Activated naive CD8-positive, alpha-beta T cell treated with anti-CD3 and anti-CD28 coated beads, Interleukin-2, amount 50 U/mL, for 24 hours (primary cell): ENCODE results near the gene IL6R.

Experiments used
- ATAC-seq: fragments of 150-1000 bp; cut with Tn5 transposase; one replicate; pipeline ENCODE4 v1.10.0; 2021
- DNase-seq: peaks from one replicate; pipeline ENCODE4 v3.0.0; 2021
- H3K27ac Mint-ChIP-seq: one replicate; pipeline ENCODE4 v1.8.0; 2021; ENCODE audit warnings: mild to moderate bottlenecking, mixed read lengths
- H3K27me3 Mint-ChIP-seq: one replicate; pipeline ENCODE4 v1.8.0; 2021; ENCODE audit warnings: mixed read lengths
- H3K36me3 Mint-ChIP-seq: one replicate; pipeline ENCODE4 v1.8.0; 2021; ENCODE audit warnings: low read depth, mixed read lengths
- H3K4me1 Mint-ChIP-seq: one replicate; pipeline ENCODE4 v1.8.0; 2021; ENCODE audit warnings: mixed read lengths
- H3K4me3 Mint-ChIP-seq: one replicate; pipeline ENCODE4 v1.8.0; 2021; ENCODE audit warnings: mild to moderate bottlenecking, moderate library complexity, mixed read lengths
- H3K9me3 Mint-ChIP-seq: one replicate; pipeline ENCODE4 v1.8.0; 2021; ENCODE audit warnings: mixed read lengths

IL6R gene

DNA sequence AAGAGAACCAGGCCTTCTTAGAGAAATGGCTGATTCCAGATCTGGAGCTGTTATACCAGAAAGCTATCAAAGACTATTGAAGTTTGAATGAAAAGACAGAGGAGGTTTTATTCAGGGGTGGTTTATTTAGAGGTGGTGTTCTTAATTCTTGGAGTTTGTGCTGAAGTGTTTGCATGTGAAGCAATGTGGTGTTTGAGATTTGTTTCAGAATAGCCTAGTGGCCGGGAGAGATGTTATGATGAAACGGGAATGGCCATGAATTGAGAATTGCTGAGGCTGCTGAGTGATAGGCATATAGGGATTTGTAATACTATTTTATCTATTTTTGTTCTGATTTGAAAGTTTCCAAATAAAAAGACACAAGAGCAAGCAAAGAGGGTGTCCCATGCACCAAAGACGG is 107.6 kb downstream of the IL6R start:
- peaks cover 24% of the 10 kb centered on the region for H3K27me3 Mint-ChIP-seq

GRCh38 chr1:154514066-154514553 is 109.0 kb downstream of the IL6R start:
- Mint-ChIP-seq H3K4me1 (no peaks in the 10 kb centered on the region), H3K36me3 (no peaks in the 10 kb centered on the region), H3K27me3 (peaks cover 18% of the 10 kb centered on the region), H3K4me3 (no peak overlapping the region), H3K9me3 (no peaks in the 10 kb centered on the region), H3K27ac (no peak overlapping the region)
- DNase-seq, result no peak
- no peak for ATAC-seq

More for the DNA sequence above, 107.6 kb downstream of the IL6R start:
- Mint-ChIP-seq H3K27ac (no peak overlapping the region), H3K4me1 (no peaks in the 10 kb centered on the region), H3K9me3 (no peaks in the 10 kb centered on the region), H3K36me3 (no peaks in the 10 kb centered on the region), H3K4me3 (no peak overlapping the region)
- ATAC-seq (no peak), DNase-seq (no peak)

GRCh38 chr1:154517661-154518060 is 112.5 kb downstream of the IL6R start:
- no peak overlapping the region for H3K4me3 Mint-ChIP-seq
- no peaks in the 10 kb centered on the region for H3K36me3 Mint-ChIP-seq
- H3K9me3 Mint-ChIP-seq, result no peaks in the 10 kb centered on the region
- no peak overlapping the region for H3K27ac Mint-ChIP-seq
- ATAC-seq (no peak), DNase-seq (no peak)
- no peaks in the 10 kb centered on the region for H3K4me1 Mint-ChIP-seq
- H3K27me3 Mint-ChIP-seq, result peaks cover 8% of the 10 kb centered on the region
